ENCODE measurements around the gene SPATA2L.

GRCh38 chr16:89686520-89687091, 14.9 kb downstream of the SPATA2L start, which contains the start of gene CDK10:
- TF ChIP-seq CTCF (optimal IDR thresholded peaks at IDR 0.05 in 1 of 3, IDR thresholded peaks at IDR 0.05 in 1 of 3, conservative IDR thresholded peaks at IDR 0.05 in 1 of 3; ENCODE audit: extremely low read depth in 1 of 3, insufficient read depth in 2 of 3, low read length in 3 of 3) (no peak), EZH2 (IDR thresholded peaks at IDR 0.05; ENCODE audit: low read length) (no peak)
